ENCODE measurements around the gene UROS.

DNA sequence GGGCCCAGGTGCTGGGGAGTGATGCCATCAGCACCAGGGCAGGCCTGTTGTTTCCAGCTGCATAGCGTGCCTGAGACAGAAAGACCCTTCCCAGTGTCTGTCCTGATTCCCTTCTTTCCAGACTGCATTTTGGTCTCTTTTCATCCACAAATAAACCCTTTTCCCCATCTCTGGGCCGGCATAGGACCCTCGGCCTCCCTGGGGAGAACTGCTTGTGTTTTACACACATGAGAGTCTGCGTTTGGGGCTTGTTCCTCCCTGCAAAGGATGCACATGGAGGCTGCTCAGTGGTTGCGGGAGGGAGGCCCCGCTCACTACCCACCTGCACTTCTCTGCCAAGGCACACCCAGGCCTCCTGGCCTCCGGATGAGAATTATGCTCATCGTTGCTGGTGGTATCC, 41.7 kb downstream of the UROS start:
- TF ChIP-seq, protein P1, sequence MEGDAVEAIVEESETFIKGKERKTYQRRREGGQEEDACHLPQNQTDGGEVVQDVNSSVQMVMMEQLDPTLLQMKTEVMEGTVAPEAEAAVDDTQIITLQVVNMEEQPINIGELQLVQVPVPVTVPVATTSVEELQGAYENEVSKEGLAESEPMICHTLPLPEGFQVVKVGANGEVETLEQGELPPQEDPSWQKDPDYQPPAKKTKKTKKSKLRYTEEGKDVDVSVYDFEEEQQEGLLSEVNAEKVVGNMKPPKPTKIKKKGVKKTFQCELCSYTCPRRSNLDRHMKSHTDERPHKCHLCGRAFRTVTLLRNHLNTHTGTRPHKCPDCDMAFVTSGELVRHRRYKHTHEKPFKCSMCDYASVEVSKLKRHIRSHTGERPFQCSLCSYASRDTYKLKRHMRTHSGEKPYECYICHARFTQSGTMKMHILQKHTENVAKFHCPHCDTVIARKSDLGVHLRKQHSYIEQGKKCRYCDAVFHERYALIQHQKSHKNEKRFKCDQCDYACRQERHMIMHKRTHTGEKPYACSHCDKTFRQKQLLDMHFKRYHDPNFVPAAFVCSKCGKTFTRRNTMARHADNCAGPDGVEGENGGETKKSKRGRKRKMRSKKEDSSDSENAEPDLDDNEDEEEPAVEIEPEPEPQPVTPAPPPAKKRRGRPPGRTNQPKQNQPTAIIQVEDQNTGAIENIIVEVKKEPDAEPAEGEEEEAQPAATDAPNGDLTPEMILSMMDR (IDR thresholded peaks at IDR 0.05) = no peak
- no peak for TF ChIP-seq POLR2A (IDR thresholded peaks at IDR 0.05)
